Body of pancreas (tissue), 4 donors: ENCODE data around the gene NABP1.

Experiments used
- POLR2A ChIP-seq, 3 donors: fragments of 450-650 bp; IDR thresholded peaks; one replicate each; pipeline ENCODE4 v1.6.1; 2016; ENCODE audit warnings: antibody characterized with exemption in 3 of 3, mild to moderate bottlenecking in 2 of 3
- TF ChIP-seq, protein P1 (sequence below), 7 experiments: fragments of 450-650 bp in 4 of 7; fragments of 200-600 bp in 3 of 7; sonication (generic) in 3 of 7; IDR thresholded peaks; one replicate each; pipeline ENCODE4 v1.5.1; 2016 to 2019; ENCODE audit warnings: antibody characterized with exemption in 7 of 7

DNA sequence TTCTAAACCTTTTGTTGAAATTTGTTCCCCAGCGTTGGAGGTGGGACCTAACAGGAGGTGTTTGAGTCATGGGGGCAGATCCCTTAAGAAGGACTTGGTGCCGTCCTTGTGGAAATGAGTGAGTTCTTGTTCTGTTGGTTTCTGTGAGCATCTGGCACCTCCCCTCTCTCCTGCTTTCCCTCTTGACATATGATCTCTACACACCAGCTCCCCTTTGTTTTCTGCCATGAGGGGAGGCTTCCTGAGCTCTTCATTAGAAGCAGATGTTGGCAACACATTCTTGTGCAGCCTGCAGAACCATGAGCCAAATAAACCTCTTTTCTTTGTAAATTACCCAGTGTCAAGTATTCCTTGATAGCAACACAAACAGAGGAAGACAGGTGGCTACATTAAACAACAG lies 23.8 kb downstream of the NABP1 start:
- TF ChIP-seq, protein P1, sequence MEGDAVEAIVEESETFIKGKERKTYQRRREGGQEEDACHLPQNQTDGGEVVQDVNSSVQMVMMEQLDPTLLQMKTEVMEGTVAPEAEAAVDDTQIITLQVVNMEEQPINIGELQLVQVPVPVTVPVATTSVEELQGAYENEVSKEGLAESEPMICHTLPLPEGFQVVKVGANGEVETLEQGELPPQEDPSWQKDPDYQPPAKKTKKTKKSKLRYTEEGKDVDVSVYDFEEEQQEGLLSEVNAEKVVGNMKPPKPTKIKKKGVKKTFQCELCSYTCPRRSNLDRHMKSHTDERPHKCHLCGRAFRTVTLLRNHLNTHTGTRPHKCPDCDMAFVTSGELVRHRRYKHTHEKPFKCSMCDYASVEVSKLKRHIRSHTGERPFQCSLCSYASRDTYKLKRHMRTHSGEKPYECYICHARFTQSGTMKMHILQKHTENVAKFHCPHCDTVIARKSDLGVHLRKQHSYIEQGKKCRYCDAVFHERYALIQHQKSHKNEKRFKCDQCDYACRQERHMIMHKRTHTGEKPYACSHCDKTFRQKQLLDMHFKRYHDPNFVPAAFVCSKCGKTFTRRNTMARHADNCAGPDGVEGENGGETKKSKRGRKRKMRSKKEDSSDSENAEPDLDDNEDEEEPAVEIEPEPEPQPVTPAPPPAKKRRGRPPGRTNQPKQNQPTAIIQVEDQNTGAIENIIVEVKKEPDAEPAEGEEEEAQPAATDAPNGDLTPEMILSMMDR (IDR thresholded peaks at IDR 0.05), result no peak
- TF ChIP-seq POLR2A (IDR thresholded peaks at IDR 0.05), result no peak
